ENCODE results near the gene PLK1.
"Not testable (repeated sequence)": the region's sequence is repeated elsewhere in the genome, so short reads cannot be mapped to it uniquely, and the experiment has no call there.

PLK1 gene

GRCh38 chr16:23722613-23723240 lies 44.0 kb downstream of the PLK1 start:
- H3K79me1 ChIP-seq (ENCODE audit: low read depth, low read length); H3K18ac ChIP-seq (ENCODE audit: low read length); H2BK12ac ChIP-seq (ENCODE audit: low read length); H3K4me1 ChIP-seq (ENCODE audit: control insufficient read depth in 2 of 2, insufficient read depth in 1 of 2, low read depth in 1 of 2, low read length in 2 of 2); H2BK5ac ChIP-seq (ENCODE audit: low read length); H4K8ac ChIP-seq (ENCODE audit: low read depth, low read length); H2AFZ ChIP-seq (ENCODE audit: low read length); H2AK5ac ChIP-seq (ENCODE audit: low read depth, low read length); DNase-seq (ENCODE audit: low spot score); H3K36me3 ChIP-seq (replicated peaks in 1 of 2; ENCODE audit: control insufficient read depth in 2 of 2, insufficient read depth in 2 of 2, low read length in 2 of 2); H3K9me3 ChIP-seq (replicated peaks in 1 of 2; ENCODE audit: control insufficient read depth in 2 of 2, insufficient read depth in 1 of 2, low read depth in 1 of 2, low read length in 2 of 2); H3K9ac ChIP-seq (ENCODE audit: low read depth, low read length, poor library complexity); H3K4me2 ChIP-seq (ENCODE audit: insufficient read depth, low read length, poor library complexity, severe bottlenecking); H3K4ac ChIP-seq (ENCODE audit: low read length); H3K14ac ChIP-seq (ENCODE audit: low read length); H3K23ac ChIP-seq (ENCODE audit: low read depth, low read length, poor library complexity); H4K91ac ChIP-seq (ENCODE audit: low read depth, low read length, poor library complexity); H3K27me3 ChIP-seq (ENCODE audit: control insufficient read depth in 3 of 3, insufficient read depth in 3 of 3, low read depth in 1 of 3, low read length in 3 of 3); H3K4me3 ChIP-seq (ENCODE audit: low read length in 2 of 2); H2BK120ac ChIP-seq (ENCODE audit: low read depth, low read length); H2BK15ac ChIP-seq (ENCODE audit: low read length); H3K27ac ChIP-seq (replicated peaks; ENCODE audit: low read length): not testable (repeated sequence)
- WGBS, 2 donors (ENCODE audit: extremely low coverage in 2 of 2, insufficient read length in 2 of 2, insufficient replicate concordance in 1 of 2) = no CpG with 5 or more reads among the region's 9 CpGs

DNA sequence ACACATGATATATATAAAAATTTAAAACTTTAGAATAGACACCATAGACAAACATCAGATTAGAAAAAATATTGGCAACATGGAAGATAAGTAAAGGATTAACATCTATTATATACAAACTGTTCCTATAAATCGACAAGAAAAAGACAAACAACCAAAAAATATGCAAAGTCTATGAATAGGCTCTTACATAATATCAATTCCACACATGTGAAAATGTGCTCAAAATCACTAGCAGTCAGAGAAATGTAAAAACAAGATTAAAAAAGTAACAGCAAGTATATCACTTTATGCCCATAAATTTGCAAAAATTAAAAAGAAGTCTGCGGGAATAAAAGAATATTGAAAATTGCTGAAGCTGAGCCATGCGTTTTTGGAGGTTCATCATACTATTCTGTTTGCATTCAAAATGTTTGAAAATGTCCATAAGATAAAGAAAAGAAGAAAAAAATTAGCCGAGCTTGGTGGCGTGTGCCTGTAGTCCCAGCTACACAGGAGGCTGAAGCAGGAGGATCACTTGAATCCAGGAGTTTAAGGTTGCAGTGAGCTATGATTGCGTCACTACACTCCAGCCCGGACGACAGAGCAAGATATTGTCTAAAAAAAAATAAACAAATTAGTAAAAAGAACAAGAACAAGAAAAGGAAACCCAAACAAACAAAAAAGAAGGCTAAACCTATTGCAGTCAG lies 45.6 kb downstream of the PLK1 start:
- H3K27ac ChIP-seq (replicated peaks; ENCODE audit: low read length) = no peak overlapping the region
- H3K9ac ChIP-seq (ENCODE audit: low read depth, low read length, poor library complexity) = no peak overlapping the region
- H2BK12ac ChIP-seq (ENCODE audit: low read length) = no peak overlapping the region
- no peak overlapping the region for H2AFZ ChIP-seq (ENCODE audit: low read length)
- WGBS, 2 donors (ENCODE audit: extremely low coverage in 2 of 2, insufficient read length in 2 of 2, insufficient replicate concordance in 1 of 2) = no CpG with 5 or more reads among the region's 8 CpGs
- H3K9me3 ChIP-seq (replicated peaks in 1 of 2; ENCODE audit: control insufficient read depth in 2 of 2, insufficient read depth in 1 of 2, low read depth in 1 of 2, low read length in 2 of 2) = no peaks in the 10 kb centered on the region
- no peak overlapping the region for H2BK15ac ChIP-seq (ENCODE audit: low read length)
- H3K14ac ChIP-seq (ENCODE audit: low read length) = no peak overlapping the region
- no peaks in the 10 kb centered on the region for H3K79me1 ChIP-seq (ENCODE audit: low read depth, low read length)
- H3K36me3 ChIP-seq (replicated peaks in 1 of 2; ENCODE audit: control insufficient read depth in 2 of 2, insufficient read depth in 2 of 2, low read length in 2 of 2) = no peaks in the 10 kb centered on the region
- no peak for DNase-seq (ENCODE audit: low spot score)
- no peak overlapping the region for H4K91ac ChIP-seq (ENCODE audit: low read depth, low read length, poor library complexity)
- no peak overlapping the region for H2AK5ac ChIP-seq (ENCODE audit: low read depth, low read length)
- no peak overlapping the region for H2BK5ac ChIP-seq (ENCODE audit: low read length)
- H3K23ac ChIP-seq (ENCODE audit: low read depth, low read length, poor library complexity) = no peak overlapping the region
- no peak overlapping the region for H3K4ac ChIP-seq (ENCODE audit: low read length)
- H3K4me3 ChIP-seq (ENCODE audit: low read length in 2 of 2) = no peak overlapping the region
- no peak overlapping the region for H3K4me2 ChIP-seq (ENCODE audit: insufficient read depth, low read length, poor library complexity, severe bottlenecking)
- no peak overlapping the region for H2BK120ac ChIP-seq (ENCODE audit: low read depth, low read length)
- H3K27me3 ChIP-seq (ENCODE audit: control insufficient read depth in 3 of 3, insufficient read depth in 3 of 3, low read depth in 1 of 3, low read length in 3 of 3) = no peaks in the 10 kb centered on the region
- no peak overlapping the region for H3K18ac ChIP-seq (ENCODE audit: low read length)
- no peaks in the 10 kb centered on the region for H3K4me1 ChIP-seq (ENCODE audit: control insufficient read depth in 2 of 2, insufficient read depth in 1 of 2, low read depth in 1 of 2, low read length in 2 of 2)
- no peak overlapping the region for H4K8ac ChIP-seq (ENCODE audit: low read depth, low read length)

DNA sequence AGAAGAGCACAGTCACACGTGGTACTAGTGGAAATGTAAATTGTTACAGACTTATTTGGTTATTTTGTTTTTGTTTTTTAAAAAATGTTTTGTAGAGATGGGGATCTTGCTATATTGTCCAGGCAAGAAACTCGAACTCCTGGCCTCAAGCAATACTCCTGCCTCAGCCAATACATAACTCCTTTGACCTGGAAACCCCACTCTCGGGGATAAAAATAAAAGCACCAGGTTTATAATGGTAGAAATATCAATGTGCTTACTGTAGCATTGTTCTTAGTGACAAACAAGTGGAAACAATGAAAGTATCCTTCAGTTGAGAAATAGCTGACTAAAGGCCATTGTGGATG lies 46.1 kb downstream of the PLK1 start:
- H2BK120ac ChIP-seq (ENCODE audit: low read depth, low read length) = no peak overlapping the region
- no peak overlapping the region for H2AFZ ChIP-seq (ENCODE audit: low read length)
- H3K18ac ChIP-seq (ENCODE audit: low read length) = no peak overlapping the region
- H3K4me3 ChIP-seq (ENCODE audit: low read length in 2 of 2) = no peak overlapping the region
- H2AK5ac ChIP-seq (ENCODE audit: low read depth, low read length) = no peak overlapping the region
- H2BK5ac ChIP-seq (ENCODE audit: low read length) = no peak overlapping the region
- H3K27me3 ChIP-seq (ENCODE audit: control insufficient read depth in 3 of 3, insufficient read depth in 3 of 3, low read depth in 1 of 3, low read length in 3 of 3) = no peaks in the 10 kb centered on the region
- H4K8ac ChIP-seq (ENCODE audit: low read depth, low read length) = no peak overlapping the region
- H3K36me3 ChIP-seq (replicated peaks in 1 of 2; ENCODE audit: control insufficient read depth in 2 of 2, insufficient read depth in 2 of 2, low read length in 2 of 2) = no peaks in the 10 kb centered on the region
- no CpG with 5 or more reads among the region's 3 CpGs for WGBS, 2 donors (ENCODE audit: extremely low coverage in 2 of 2, insufficient read length in 2 of 2, insufficient replicate concordance in 1 of 2)
- no peak overlapping the region for H3K4me2 ChIP-seq (ENCODE audit: insufficient read depth, low read length, poor library complexity, severe bottlenecking)
- no peaks in the 10 kb centered on the region for H3K79me1 ChIP-seq (ENCODE audit: low read depth, low read length)
- H3K27ac ChIP-seq (replicated peaks; ENCODE audit: low read length) = no peak overlapping the region
- no peak overlapping the region for H3K9ac ChIP-seq (ENCODE audit: low read depth, low read length, poor library complexity)
- H3K14ac ChIP-seq (ENCODE audit: low read length) = no peak overlapping the region
- DNase-seq (ENCODE audit: low spot score) = no peak
- no peak overlapping the region for H4K91ac ChIP-seq (ENCODE audit: low read depth, low read length, poor library complexity)
- no peak overlapping the region for H2BK15ac ChIP-seq (ENCODE audit: low read length)
- no peaks in the 10 kb centered on the region for H3K9me3 ChIP-seq (replicated peaks in 1 of 2; ENCODE audit: control insufficient read depth in 2 of 2, insufficient read depth in 1 of 2, low read depth in 1 of 2, low read length in 2 of 2)
- H3K4ac ChIP-seq (ENCODE audit: low read length) = no peak overlapping the region
- H2BK12ac ChIP-seq (ENCODE audit: low read length) = no peak overlapping the region
- no peak overlapping the region for H3K23ac ChIP-seq (ENCODE audit: low read depth, low read length, poor library complexity)
- H3K4me1 ChIP-seq (ENCODE audit: control insufficient read depth in 2 of 2, insufficient read depth in 1 of 2, low read depth in 1 of 2, low read length in 2 of 2) = no peaks in the 10 kb centered on the region

DNA sequence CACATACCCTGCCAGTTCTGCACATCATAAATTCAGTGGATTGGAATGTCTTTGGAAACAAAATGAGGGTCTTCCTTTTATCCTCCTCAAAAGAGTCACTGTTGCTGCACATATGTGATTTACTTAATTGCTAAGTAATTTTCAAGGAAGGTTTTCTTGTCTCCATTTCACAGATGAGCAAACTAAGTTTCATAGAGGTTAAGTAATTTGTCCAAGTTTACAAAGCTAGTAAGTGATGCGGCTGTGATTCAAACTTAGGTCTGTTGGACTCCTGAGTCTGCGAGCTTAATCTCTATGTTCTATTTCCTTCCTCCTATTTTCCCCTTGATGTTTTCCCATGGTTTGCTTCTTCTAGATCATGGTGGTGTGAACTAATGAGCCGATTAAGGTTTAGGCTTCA lies 48.0 kb downstream of the PLK1 start:
- Histone ChIP-seq H3K4me3 (ENCODE audit: low read length in 2 of 2) (no peak overlapping the region), H3K4me2 (ENCODE audit: insufficient read depth, low read length, poor library complexity, severe bottlenecking) (no peak overlapping the region), H3K27me3 (ENCODE audit: control insufficient read depth in 3 of 3, insufficient read depth in 3 of 3, low read depth in 1 of 3, low read length in 3 of 3) (no peaks in the 10 kb centered on the region), H4K91ac (ENCODE audit: low read depth, low read length, poor library complexity) (no peak overlapping the region), H2BK15ac (ENCODE audit: low read length) (no peak overlapping the region), H3K79me1 (ENCODE audit: low read depth, low read length) (no peaks in the 10 kb centered on the region), H4K8ac (ENCODE audit: low read depth, low read length) (no peak overlapping the region), H3K23ac (ENCODE audit: low read depth, low read length, poor library complexity) (no peak overlapping the region), H2BK5ac (ENCODE audit: low read length) (no peak overlapping the region), H3K9ac (ENCODE audit: low read depth, low read length, poor library complexity) (no peak overlapping the region), H3K9me3 (replicated peaks in 1 of 2; ENCODE audit: control insufficient read depth in 2 of 2, insufficient read depth in 1 of 2, low read depth in 1 of 2, low read length in 2 of 2) (no peaks in the 10 kb centered on the region), H2BK120ac (ENCODE audit: low read depth, low read length) (no peak overlapping the region), H3K4ac (ENCODE audit: low read length) (no peak overlapping the region), H2AFZ (ENCODE audit: low read length) (no peak overlapping the region), H3K4me1 (ENCODE audit: control insufficient read depth in 2 of 2, insufficient read depth in 1 of 2, low read depth in 1 of 2, low read length in 2 of 2) (no peaks in the 10 kb centered on the region), H2BK12ac (ENCODE audit: low read length) (no peak overlapping the region), H3K27ac (replicated peaks; ENCODE audit: low read length) (no peak overlapping the region), H3K18ac (ENCODE audit: low read length) (no peak overlapping the region), H2AK5ac (ENCODE audit: low read depth, low read length) (no peak overlapping the region), H3K14ac (ENCODE audit: low read length) (no peak overlapping the region), H3K36me3 (replicated peaks in 1 of 2; ENCODE audit: control insufficient read depth in 2 of 2, insufficient read depth in 2 of 2, low read length in 2 of 2) (no peaks in the 10 kb centered on the region)
- no peak for DNase-seq (ENCODE audit: low spot score)
- WGBS, 2 donors (ENCODE audit: extremely low coverage in 2 of 2, insufficient read length in 2 of 2, insufficient replicate concordance in 1 of 2) = no CpG with 5 or more reads among the region's 3 CpGs
